RPMI8226 (cell line): ENCODE measurements around the gene DCLK1.

Experiments used
- DNase-seq: peaks from one replicate; pipeline ENCODE4 v3.0.0-alpha.2; 2015

The DCLK1 gene

DNA sequence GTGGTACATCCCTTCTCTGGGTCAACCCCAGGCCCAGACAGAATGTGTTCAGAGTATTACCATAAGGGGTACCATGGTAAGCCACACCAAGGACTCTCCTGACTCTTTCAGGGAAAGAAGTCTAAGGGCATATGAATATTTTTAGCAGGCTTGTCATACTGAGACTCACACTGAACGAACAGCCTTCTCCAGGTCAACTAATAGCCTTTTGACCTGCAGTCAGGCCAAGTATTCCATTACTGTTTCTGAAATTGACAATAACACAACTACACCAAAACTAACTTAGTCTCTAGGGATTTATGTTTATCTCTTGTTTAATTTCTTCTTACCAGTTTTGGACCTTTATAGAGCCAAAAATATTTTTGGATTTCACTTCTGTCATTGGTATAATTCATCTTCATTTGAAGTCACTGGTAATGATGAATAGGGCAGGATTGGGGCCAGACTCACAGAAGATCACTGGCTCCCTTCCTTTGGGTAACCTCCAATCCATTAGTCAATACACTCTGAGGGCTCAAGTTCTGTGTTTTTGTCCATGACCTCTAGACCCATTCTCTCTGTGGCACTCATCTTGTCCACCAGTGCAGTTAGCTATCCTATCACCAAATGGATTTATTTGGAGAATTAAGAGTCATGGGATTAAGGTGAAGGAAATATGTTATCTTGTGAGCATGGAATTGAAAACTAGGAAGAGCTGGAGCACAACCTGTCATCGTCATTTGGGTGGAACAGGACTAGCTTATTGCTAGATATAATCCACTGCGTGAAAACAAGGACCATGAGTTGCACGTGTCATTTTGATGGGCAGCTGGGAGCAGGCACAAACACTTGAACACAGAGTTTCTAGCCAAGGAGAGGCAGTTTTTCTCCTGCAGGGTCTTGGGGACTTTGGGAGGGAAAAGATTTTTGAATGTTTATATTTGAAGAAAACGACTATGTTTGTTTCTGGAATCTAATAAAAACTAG lies 313.3 kb downstream of the DCLK1 start:
- no peak for DNase-seq

GRCh38 chr13:35814605-35815011 lies 316.6 kb downstream of the DCLK1 start:
- no peak for DNase-seq

DNA sequence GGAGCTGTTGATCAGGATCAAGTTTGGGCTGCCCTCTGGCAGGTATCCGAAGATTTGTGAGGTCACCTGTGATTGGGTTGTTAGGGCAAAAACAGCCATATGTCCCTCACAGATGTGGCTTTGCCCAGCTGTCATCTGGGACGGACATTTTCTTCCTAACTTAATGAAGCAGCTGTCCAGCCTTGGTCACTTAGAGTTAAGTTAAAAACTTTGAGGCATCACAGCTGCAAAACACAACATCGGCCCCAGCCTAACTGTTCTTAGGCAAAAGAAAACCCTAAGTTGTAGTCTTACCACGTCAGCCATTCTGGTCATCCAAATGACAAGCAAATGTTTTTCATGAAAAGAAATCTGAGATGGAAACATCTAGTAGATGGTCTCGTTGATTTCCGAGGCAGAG lies 318.4 kb downstream of the DCLK1 start:
- no peak for DNase-seq

GRCh38 chr13:35810321-35810720 lies 320.9 kb downstream of the DCLK1 start:
- DNase-seq: no peak

GRCh38 chr13:35808846-35809245 lies 322.3 kb downstream of the DCLK1 start:
- DNase-seq: no peak

DNA sequence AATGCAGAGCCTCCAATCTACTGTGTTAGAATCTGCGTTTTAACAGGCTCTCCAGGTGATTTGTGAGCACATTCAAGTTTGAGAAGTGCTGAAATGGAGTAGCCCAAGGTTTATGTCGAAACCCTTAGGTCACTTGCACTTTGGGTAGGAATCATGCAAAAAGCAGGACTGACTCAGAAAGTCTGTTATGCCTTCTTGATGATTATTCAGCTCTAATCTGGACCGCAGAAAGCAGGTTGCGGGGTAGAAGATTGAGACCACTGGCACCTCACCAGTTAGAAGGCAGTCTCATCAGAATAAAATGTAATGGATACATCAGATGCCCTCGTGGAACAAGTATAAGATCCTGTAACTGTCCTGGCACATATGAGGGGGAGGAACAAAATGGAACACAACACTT lies 326.3 kb downstream of the DCLK1 start:
- no peak for DNase-seq

DNA sequence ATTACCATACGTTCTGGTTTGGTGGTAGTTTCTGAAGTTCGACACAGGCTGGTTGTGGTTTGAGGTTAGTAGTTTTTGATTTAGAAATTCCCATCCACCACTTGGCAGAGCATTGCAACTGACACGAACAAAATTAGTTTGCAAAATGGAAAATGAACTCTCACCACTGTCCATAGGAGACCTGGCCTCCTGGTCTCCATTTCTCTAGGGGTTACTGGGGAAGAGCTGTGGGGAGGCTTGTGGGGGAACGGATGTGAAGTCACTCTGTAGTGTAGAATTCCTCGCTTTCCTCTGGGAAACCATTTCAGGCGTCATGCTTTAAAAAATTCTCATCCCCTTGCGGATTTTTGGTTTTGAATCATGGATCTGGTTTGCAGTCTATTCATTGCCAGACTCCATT lies 333.2 kb downstream of the DCLK1 start:
- DNase-seq: no peak

- no peak for DNase-seq
These were observed 333.9 kb downstream of the DCLK1 start for GRCh38 chr13:35797244-35797643.

DNA sequence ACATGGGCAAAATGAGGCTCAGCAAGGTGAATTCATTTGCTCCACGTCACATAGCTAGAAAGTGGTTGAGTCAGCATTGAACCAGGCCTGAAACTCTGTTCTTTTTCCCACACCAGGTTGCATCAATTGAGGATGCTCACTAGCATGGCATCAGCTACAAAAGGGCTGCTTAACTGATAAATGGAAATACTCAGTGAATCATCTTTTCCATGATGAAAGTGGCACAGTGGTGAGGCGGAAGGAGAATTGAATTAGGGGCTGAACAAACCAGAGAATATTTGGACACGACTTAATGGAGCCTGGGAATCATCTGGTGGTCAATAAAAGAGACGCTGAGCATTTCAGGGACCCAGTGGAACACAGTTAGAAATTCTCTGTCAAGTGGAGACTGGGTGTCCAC lies 334.6 kb downstream of the DCLK1 start:
- DNase-seq: no peak

DNA sequence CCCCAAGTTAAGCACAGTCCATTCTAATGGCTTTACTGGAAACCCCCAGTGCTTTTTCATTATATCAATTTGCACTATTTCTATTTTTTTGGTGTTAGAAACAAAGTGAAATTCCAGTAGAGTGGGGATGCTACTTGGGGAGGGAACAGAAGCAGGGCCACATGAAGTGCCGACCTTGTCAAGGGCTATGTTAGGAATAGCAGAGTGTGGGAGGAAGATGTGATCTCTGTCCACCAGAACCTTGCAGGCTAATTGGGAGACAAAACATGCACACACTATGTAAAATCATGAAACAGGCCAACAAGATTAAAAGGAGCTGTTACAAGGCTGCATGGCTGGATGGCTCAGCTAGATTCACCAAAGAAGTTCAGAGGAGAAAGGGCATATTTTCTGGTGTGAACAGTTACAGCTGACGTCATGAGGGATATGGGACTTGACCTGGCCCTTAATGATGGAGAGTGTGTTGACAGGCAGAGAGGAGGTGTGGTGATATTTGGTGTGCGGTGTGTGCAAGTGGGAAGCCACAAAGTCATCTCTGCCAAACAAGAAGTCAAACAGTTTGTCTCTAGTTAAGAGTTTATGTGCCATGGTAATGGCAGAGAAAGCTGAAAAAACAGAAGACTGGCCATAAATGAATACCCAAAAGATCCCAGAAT lies 336.3 kb downstream of the DCLK1 start:
- no peak for DNase-seq

DNA sequence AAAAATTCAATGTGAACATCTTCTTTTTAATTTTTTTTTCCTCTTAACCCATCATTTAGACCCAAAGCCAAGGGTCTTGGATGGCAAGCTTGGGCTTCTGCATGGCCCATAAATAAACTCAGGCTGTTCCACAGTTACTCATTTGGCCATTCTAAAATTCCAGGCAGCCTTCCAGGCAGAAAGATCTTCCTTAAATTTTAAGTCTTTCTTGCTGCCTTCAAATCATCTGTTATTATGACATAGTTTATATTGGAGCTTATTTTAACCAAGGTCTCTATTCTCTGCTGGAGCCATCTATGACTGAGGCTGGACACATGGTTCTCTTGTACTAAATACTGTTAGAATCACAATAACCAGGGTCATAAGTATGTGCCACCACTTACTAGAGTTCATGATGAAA lies 337.4 kb downstream of the DCLK1 start:
- DNase-seq: no peak

GRCh38 chr13:35792911-35793310 lies 338.3 kb downstream of the DCLK1 start:
- DNase-seq: no peak

- DNase-seq: no peak
These were observed 339.2 kb downstream of the DCLK1 start for GRCh38 chr13:35792021-35792420.

DNA sequence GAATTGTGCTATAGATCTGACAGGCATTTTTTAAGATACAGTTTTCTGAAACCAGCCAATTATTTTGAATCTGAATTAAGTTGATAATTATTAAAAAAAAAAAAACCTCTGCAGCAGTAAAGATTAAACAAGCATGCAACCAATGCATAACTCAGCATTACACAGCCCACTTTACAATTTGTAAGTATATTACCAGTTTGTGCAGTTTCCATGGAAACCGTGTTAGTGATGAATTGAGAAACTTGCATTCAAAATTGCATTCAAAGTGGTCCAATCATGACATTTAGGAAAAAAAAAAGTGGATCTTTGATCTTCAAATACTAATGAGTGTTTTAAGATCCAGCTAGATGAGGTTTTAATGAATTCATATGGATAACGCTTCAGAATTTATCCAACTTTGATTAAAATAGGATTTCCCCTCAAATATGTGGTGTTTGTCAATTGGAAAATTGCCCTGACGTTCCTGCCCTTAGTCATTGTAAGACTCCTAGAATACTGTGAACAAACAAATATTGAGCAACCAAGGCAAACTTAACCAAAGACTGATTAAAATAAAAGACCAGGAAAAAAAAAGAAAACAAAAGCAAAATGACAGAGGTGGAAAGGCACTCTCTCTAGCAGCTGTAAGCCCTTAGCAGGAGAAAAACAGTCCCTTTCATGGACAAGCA lies 339.9 kb downstream of the DCLK1 start:
- no peak for DNase-seq

- no peak for DNase-seq
These were observed 341.6 kb downstream of the DCLK1 start for GRCh38 chr13:35789335-35790165.

- no peak for DNase-seq
These were observed 343.2 kb downstream of the DCLK1 start for GRCh38 chr13:35787937-35788336.

DNA sequence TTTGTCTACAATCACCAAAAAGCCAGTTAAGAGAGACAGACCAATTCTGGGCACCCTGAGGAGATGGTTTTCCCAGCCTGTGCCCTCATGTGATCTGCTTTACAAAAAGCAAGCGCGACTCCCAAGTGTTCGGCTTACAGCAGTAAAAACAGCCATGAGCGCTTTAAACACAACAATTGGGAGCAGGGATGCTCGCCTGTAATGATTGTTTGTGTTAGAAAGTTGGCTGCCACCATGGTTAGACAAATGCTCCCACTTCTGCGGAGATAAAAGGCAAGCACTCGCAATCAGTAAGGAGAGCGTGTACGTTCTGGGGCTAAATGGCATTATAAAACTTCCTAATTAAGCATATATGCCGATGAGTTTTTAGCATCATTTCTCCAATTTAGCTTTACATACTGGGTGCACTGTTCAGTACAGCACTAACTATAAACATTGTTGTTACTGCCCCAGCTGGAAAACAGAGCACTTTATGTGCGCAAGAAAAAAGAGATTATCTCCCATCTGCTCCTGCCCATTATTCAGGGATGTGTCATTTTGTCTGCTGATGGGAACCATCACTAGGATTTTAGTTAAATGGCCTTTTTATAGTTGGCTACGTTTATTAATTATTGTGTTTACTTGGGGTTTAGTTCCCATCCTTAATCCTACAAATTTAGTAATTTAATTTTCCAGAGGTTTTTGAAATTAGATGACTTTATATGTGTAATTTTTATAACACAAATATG lies 345.4 kb downstream of the DCLK1 start:
- no peak for DNase-seq

GRCh38 chr13:35784286-35784951 lies 346.8 kb downstream of the DCLK1 start:
- no peak for DNase-seq

GRCh38 chr13:35782793-35783192 lies 348.4 kb downstream of the DCLK1 start:
- DNase-seq: no peak

DNA sequence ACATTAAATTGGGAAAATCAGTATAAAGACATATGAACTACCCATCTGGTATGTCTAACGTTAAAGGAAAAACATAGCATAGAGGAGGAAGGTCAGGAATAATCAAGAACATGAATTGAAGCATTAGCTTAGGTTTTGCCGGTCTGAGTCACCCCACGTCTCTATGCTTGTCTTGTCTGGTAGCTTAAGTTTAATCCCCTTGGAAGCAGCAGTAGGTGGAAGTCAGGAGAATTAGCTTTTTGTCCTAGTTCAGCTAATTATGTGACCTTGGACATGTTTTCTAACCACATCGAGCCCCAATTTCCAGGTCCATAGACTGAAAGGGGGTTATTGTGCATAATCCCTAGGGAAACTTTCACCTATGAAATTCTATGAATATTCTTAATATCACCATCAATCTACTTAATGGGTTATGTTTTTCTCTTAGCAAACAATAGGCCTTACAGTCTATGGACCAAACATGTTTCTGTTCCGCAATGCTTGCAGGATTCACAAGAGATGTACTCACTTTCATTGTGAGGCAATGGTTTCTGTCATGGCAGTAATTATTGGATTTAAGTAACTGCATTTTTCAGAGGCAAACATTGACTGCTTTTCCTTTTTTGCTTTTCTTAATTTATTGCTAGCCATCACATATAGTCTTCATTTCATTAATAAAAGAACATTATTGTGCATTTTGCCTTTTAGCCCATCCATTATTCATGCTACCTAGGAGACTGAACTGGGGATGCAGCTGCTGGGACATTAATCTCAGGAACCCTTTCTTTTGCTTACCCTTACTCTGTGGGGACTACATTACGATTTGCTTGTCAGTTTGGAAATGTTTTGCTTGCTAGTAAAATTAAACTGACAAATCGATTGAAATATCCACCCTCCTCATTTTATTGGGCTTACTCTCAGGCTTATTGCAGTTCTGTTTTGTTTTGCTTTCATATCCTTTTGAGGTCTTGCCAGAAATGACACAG lies 349.9 kb downstream of the DCLK1 start:
- DNase-seq: no peak
